DMS79 treated with DMSO at 0.1 percent for 48 hours (cell line): ENCODE measurements around the gene KRTAP5-6.

Experiments used
- DNase-seq: peaks from one replicate; lab custom pipeline; 2025; lab: John Stamatoyannopoulos, UW

The KRTAP5-6 gene

GRCh38 chr11:1733716-1734640 is 37.0 kb downstream of the KRTAP5-6 start:
- DNase-seq: no peak

- DNase-seq: no peak
These were observed 37.7 kb downstream of the KRTAP5-6 start for GRCh38 chr11:1734641-1735081.

- no peak for DNase-seq
These were observed 38.3 kb downstream of the KRTAP5-6 start for GRCh38 chr11:1735271-1735670.

GRCh38 chr11:1736447-1736992 is 39.5 kb downstream of the KRTAP5-6 start:
- no peak for DNase-seq

- no peak for DNase-seq
These were observed 40.2 kb downstream of the KRTAP5-6 start for GRCh38 chr11:1737080-1737757.

GRCh38 chr11:1738380-1738779 is 41.4 kb downstream of the KRTAP5-6 start:
- no peak for DNase-seq

GRCh38 chr11:1739576-1739975 is 42.6 kb downstream of the KRTAP5-6 start:
- no peak for DNase-seq

GRCh38 chr11:1740786-1741530 is 44.0 kb downstream of the KRTAP5-6 start:
- no peak for DNase-seq

GRCh38 chr11:1741741-1742140 is 44.7 kb downstream of the KRTAP5-6 start:
- no peak for DNase-seq

- no peak for DNase-seq
These were observed 45.4 kb downstream of the KRTAP5-6 start for GRCh38 chr11:1742371-1742770.

- no peak for DNase-seq
These were observed 46.0 kb downstream of the KRTAP5-6 start for GRCh38 chr11:1742869-1743584.

- no peak for DNase-seq
These were observed 46.7 kb downstream of the KRTAP5-6 start for GRCh38 chr11:1743585-1744136.

- no peak for DNase-seq
These were observed 47.3 kb downstream of the KRTAP5-6 start for GRCh38 chr11:1744137-1744886.

- DNase-seq: no peak
These were observed 48.1 kb downstream of the KRTAP5-6 start for GRCh38 chr11:1744891-1745700.

GRCh38 chr11:1745701-1746320 is 48.8 kb downstream of the KRTAP5-6 start:
- no peak for DNase-seq

- peak; percentile 7 for DNase-seq
These were observed 49.5 kb downstream of the KRTAP5-6 start for GRCh38 chr11:1746511-1746931.

GRCh38 chr11:1746956-1747752 is 50.2 kb downstream of the KRTAP5-6 start:
- DNase-seq: no peak
